ENCODE results near the gene PLEKHH1.
A peak's percentile ranks its signal among the peaks of the same experiment; 100 is the strongest.
"Not testable (repeated sequence)": the region's sequence is repeated elsewhere in the genome, so short reads cannot be mapped to it uniquely, and the experiment has no call there.

PLEKHH1 gene

GRCh38 chr14:67584978-67585377 is 51.9 kb downstream of the PLEKHH1 start:
- TF ChIP-seq POLR2A (IDR thresholded peaks at IDR 0.05; ENCODE audit: extremely low read depth, insufficient read length) (no peak), CTCF (IDR thresholded peaks at IDR 0.05; ENCODE audit: low read depth, low read length) (no peak), MYC (IDR thresholded peaks at IDR 0.05; ENCODE audit: low read depth, low read length) (no peak), MAX (IDR thresholded peaks at IDR 0.05; ENCODE audit: low read depth, low read length) (no peak)
- no peak for DNase-seq (ENCODE audit: low read depth)
- H3K4me3 ChIP-seq (ENCODE audit: low read depth, low read length): no peak overlapping the region

DNA sequence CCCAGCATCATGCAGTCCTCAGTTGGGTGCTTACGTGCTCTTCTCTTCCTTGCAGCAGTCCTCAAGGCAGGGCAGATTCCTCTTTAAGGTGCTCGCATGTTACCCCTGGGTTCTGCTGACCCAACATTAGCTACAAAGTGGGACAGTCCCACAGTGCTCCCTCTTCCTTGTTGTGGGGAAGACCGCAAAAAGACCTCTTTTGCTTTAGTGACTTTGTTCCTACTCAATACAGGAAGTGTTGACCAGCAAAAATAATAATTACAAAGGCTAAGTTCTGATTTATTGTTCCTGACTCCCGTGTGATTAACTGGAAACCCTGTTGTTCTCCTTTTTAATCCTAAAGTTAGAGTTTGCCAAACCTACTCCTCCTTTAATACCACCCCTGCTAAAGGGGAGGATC is 53.3 kb downstream of the PLEKHH1 start:
- H3K4me3 ChIP-seq (ENCODE audit: low read depth, low read length): no peak overlapping the region
- TF ChIP-seq POLR2A (IDR thresholded peaks at IDR 0.05; ENCODE audit: extremely low read depth, insufficient read length): no peak
- TF ChIP-seq CTCF (IDR thresholded peaks at IDR 0.05; ENCODE audit: low read depth, low read length): no peak
- TF ChIP-seq MYC (IDR thresholded peaks at IDR 0.05; ENCODE audit: low read depth, low read length): no peak
- no peak for TF ChIP-seq MAX (IDR thresholded peaks at IDR 0.05; ENCODE audit: low read depth, low read length)
- DNase-seq (ENCODE audit: low read depth): no peak

DNA sequence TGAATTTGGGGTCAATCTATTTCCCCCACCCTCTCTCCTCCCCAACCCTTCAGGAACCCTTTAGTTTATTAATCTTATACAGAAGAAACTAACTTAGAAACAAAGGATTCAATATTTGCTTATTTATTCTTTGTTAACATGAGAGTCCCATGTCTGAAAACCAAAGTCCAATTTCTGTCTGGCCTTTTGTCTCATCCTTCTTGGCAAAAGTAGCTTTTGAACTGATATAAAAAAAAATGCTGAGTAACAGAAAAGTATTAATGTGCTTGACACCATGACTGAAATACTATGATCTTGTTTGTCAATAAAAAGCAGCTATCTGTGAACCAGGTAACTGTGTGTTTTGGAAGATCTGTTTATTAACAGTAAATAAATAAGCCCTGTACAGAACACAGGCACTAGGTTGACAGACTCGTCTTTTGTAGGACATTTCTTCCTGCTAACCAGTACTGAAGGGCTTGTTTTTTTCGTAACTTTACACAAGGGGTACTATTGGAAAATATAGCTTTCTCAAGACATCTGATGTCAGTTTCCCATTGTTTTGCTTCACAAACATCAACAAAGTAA is 56.2 kb downstream of the PLEKHH1 start:
- H3K4me3 ChIP-seq (ENCODE audit: low read depth, low read length): no peak overlapping the region
- DNase-seq (ENCODE audit: low read depth): no peak
- TF ChIP-seq CTCF (IDR thresholded peaks at IDR 0.05; ENCODE audit: low read depth, low read length) (no peak), MYC (IDR thresholded peaks at IDR 0.05; ENCODE audit: low read depth, low read length) (no peak), POLR2A (IDR thresholded peaks at IDR 0.05; ENCODE audit: extremely low read depth, insufficient read length) (no peak), MAX (IDR thresholded peaks at IDR 0.05; ENCODE audit: low read depth, low read length) (no peak)

GRCh38 chr14:67593650-67594049 is 60.6 kb downstream of the PLEKHH1 start:
- H3K4me3 ChIP-seq (ENCODE audit: low read depth, low read length); DNase-seq (ENCODE audit: low read depth): not testable (repeated sequence)

GRCh38 chr14:67595392-67595791 is 62.3 kb downstream of the PLEKHH1 start:
- no peak for TF ChIP-seq POLR2A (IDR thresholded peaks at IDR 0.05; ENCODE audit: extremely low read depth, insufficient read length)
- TF ChIP-seq CTCF (IDR thresholded peaks at IDR 0.05; ENCODE audit: low read depth, low read length): no peak
- no peak for TF ChIP-seq MAX (IDR thresholded peaks at IDR 0.05; ENCODE audit: low read depth, low read length)
- TF ChIP-seq MYC (IDR thresholded peaks at IDR 0.05; ENCODE audit: low read depth, low read length): no peak
- DNase-seq (ENCODE audit: low read depth): no peak
- no peak overlapping the region for H3K4me3 ChIP-seq (ENCODE audit: low read depth, low read length)

DNA sequence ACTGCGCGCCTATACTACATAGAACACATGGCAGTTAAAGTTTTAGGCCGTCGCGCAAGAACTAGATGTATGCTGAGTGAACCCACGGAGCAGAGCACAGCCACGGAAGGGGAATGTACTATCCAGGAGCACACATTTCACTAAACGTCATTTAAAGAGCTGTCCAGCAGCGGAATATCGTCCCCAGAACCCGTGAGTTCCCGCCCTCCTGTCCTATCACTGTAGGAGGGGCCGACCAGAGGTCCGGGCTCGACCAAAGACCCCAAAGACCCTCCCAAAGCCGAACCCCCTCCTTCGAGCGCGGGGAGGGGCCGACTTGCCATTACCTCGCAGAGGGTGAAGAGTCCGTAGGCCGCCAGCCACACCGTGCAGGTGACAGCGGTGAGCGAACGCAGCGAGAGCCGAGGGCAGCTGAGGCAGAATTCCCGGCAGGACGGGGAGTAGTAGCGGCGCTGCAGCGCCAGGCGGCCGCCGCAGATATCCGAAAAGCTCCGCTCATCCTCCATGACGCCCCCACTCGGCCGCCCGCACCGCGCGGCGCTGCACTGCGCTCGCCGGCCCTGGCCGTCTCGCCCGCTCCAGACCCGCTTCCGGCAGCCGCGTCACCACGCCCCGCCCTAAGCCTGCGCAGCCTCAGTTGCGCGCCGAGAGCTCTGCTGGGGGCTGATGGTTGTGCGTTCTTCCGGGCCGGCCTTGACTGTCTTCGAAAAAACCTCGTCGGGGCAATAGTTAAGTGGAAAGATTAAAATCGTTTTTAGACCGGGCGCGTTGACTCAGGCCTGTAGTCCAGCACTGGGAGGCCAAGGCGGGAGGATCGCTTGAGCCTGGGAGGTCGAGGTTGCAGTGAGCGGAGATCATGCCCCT is 66.8 kb downstream of the PLEKHH1 start, which contains the start of gene PIGH:
PIGH (minus strand) TSS at position 571 of the 864 bp plus-strand sequence; CDS start at position 506, 65 bp downstream.
- TF ChIP-seq MAX (IDR thresholded peaks at IDR 0.05; ENCODE audit: low read depth, low read length): no peak; the same call in 1 of the 2 replicates
- peak; percentile 5; the same call in 1 of the 2 replicates for TF ChIP-seq MYC (IDR thresholded peaks at IDR 0.05; ENCODE audit: low read depth, low read length)
- TF ChIP-seq CTCF (IDR thresholded peaks at IDR 0.05; ENCODE audit: low read depth, low read length): peak; percentile 44
- no peak for TF ChIP-seq POLR2A (IDR thresholded peaks at IDR 0.05; ENCODE audit: extremely low read depth, insufficient read length)
- peak; percentile 92 for DNase-seq (ENCODE audit: low read depth)
- H3K4me3 ChIP-seq (ENCODE audit: low read depth, low read length): peak within 1 kb of the TSS; percentile 89

- H3K4me3 ChIP-seq (ENCODE audit: low read depth, low read length): peak overlapping the region; percentile 32
Measured at GRCh38 chr14:67600562-67600974, 67.5 kb downstream of the PLEKHH1 start.

More at GRCh38 chr14:67600562-67600974, 67.5 kb downstream of the PLEKHH1 start:
- not testable (repeated sequence) for DNase-seq (ENCODE audit: low read depth)

All from NB4 (cell line).